ENCODE measurements around the gene DNAJB5. TPM values are rescaled to one million over a fixed set of nuclear protein-coding genes. Genes with fewer than 3 reads are reported as not detected.
"Not testable (repeated sequence)": the region's sequence is repeated elsewhere in the genome, so short reads cannot be mapped to it uniquely, and the experiment has no call there.

The DNAJB5 gene
- polyA plus RNA-seq, result 1 to 10 TPM; 4.2 to 8.9 TPM

GRCh38 chr9:34989003-34989945, at the start of gene DNAJB5:
Gene DNAJB5, plus strand, starts transcription at chr9:34989745. Its CDS starts 886 bp downstream, at chr9:34990631.
- 1% methylated on average over 62 to 65 of the region's 65 CpGs for WGBS, 2 donors
- peak within 1 kb of the TSS; percentile 92 to 94 for H3K27ac ChIP-seq (ENCODE audit: low read depth in 2 of 2, low read length in 1 of 2)
- no peaks in the 10 kb centered on the region for H3K9me3 ChIP-seq (ENCODE audit: control insufficient read depth in 2 of 2, insufficient read depth in 1 of 2, low read depth in 1 of 2, low read length in 1 of 2)
- H3K4me1 ChIP-seq (ENCODE audit: control insufficient read depth in 2 of 2, insufficient read depth in 2 of 2, low read length in 1 of 2), result peaks cover 15 to 23% of the 10 kb centered on the region in 2 donors
- H3K27me3 ChIP-seq (ENCODE audit: control insufficient read depth in 1 of 2, insufficient read depth in 2 of 2, low read length in 2 of 2), result no peaks in the 10 kb centered on the region
- H3K4me3 ChIP-seq (ENCODE audit: low read depth in 1 of 2, low read length in 2 of 2), result peak within 1 kb of the TSS; percentile 83 to 87
- H3K36me3 ChIP-seq (ENCODE audit: control insufficient read depth in 2 of 2, insufficient read depth in 2 of 2, low read length in 1 of 2), result no peaks in the 10 kb centered on the region

- H3K27me3 ChIP-seq (ENCODE audit: control insufficient read depth in 1 of 2, insufficient read depth in 2 of 2, low read length in 2 of 2); H3K4me1 ChIP-seq (ENCODE audit: control insufficient read depth in 2 of 2, insufficient read depth in 2 of 2, low read length in 1 of 2); H3K9me3 ChIP-seq (ENCODE audit: control insufficient read depth in 2 of 2, insufficient read depth in 1 of 2, low read depth in 1 of 2, low read length in 1 of 2); H3K27ac ChIP-seq (ENCODE audit: low read depth in 2 of 2, low read length in 1 of 2); H3K4me3 ChIP-seq (ENCODE audit: low read depth in 1 of 2, low read length in 2 of 2); H3K36me3 ChIP-seq (ENCODE audit: control insufficient read depth in 2 of 2, insufficient read depth in 2 of 2, low read length in 1 of 2): not testable (repeated sequence)
Observed at GRCh38 chr9:34939989-34940388, 49.6 kb upstream of the DNAJB5 start.

- Histone ChIP-seq H3K9me3 (ENCODE audit: control insufficient read depth in 2 of 2, insufficient read depth in 1 of 2, low read depth in 1 of 2, low read length in 1 of 2) (no peaks in the 10 kb centered on the region), H3K27me3 (ENCODE audit: control insufficient read depth in 1 of 2, insufficient read depth in 2 of 2, low read length in 2 of 2) (no peaks in the 10 kb centered on the region), H3K4me3 (ENCODE audit: low read depth in 1 of 2, low read length in 2 of 2) (no peak overlapping the region), H3K27ac (ENCODE audit: low read depth in 2 of 2, low read length in 1 of 2) (no peak overlapping the region), H3K4me1 (ENCODE audit: control insufficient read depth in 2 of 2, insufficient read depth in 2 of 2, low read length in 1 of 2) (no peaks in the 10 kb centered on the region), H3K36me3 (ENCODE audit: control insufficient read depth in 2 of 2, insufficient read depth in 2 of 2, low read length in 1 of 2) (no peaks in the 10 kb centered on the region)
- WGBS, 2 donors, result 78 to 82% methylated on average over 2 of the region's 2 CpGs
Observed at GRCh38 chr9:34948451-34948850, 41.1 kb upstream of the DNAJB5 start.

GRCh38 chr9:34954225-34954624, 35.3 kb upstream of the DNAJB5 start:
- WGBS, 2 donors, result 88 to 93% methylated on average over 2 of the region's 2 CpGs
- Histone ChIP-seq H3K4me1 (ENCODE audit: control insufficient read depth in 2 of 2, insufficient read depth in 2 of 2, low read length in 1 of 2) (peaks cover 0 to 3% of the 10 kb centered on the region in 2 donors), H3K27ac (ENCODE audit: low read depth in 2 of 2, low read length in 1 of 2) (no peak overlapping the region), H3K4me3 (ENCODE audit: low read depth in 1 of 2, low read length in 2 of 2) (no peak overlapping the region), H3K9me3 (ENCODE audit: control insufficient read depth in 2 of 2, insufficient read depth in 1 of 2, low read depth in 1 of 2, low read length in 1 of 2) (no peaks in the 10 kb centered on the region), H3K27me3 (ENCODE audit: control insufficient read depth in 1 of 2, insufficient read depth in 2 of 2, low read length in 2 of 2) (peaks cover 0 to 6% of the 10 kb centered on the region in 2 donors), H3K36me3 (ENCODE audit: control insufficient read depth in 2 of 2, insufficient read depth in 2 of 2, low read length in 1 of 2) (no peaks in the 10 kb centered on the region)

- not testable (repeated sequence) for H3K9me3 ChIP-seq (ENCODE audit: control insufficient read depth in 2 of 2, insufficient read depth in 1 of 2, low read depth in 1 of 2, low read length in 1 of 2); H3K36me3 ChIP-seq (ENCODE audit: control insufficient read depth in 2 of 2, insufficient read depth in 2 of 2, low read length in 1 of 2); H3K4me3 ChIP-seq (ENCODE audit: low read depth in 1 of 2, low read length in 2 of 2); H3K4me1 ChIP-seq (ENCODE audit: control insufficient read depth in 2 of 2, insufficient read depth in 2 of 2, low read length in 1 of 2); H3K27me3 ChIP-seq (ENCODE audit: control insufficient read depth in 1 of 2, insufficient read depth in 2 of 2, low read length in 2 of 2); H3K27ac ChIP-seq (ENCODE audit: low read depth in 2 of 2, low read length in 1 of 2)
- 87 to 90% methylated on average over 7 of the region's 7 CpGs for WGBS, 2 donors
Observed at GRCh38 chr9:34956066-34956465, 33.5 kb upstream of the DNAJB5 start.

GRCh38 chr9:34956648-34957047, 32.9 kb upstream of the DNAJB5 start:
- H3K36me3 ChIP-seq (ENCODE audit: control insufficient read depth in 2 of 2, insufficient read depth in 2 of 2, low read length in 1 of 2), result no peaks in the 10 kb centered on the region
- no peak overlapping the region for H3K4me3 ChIP-seq (ENCODE audit: low read depth in 1 of 2, low read length in 2 of 2)
- 80 to 81% methylated on average over 4 of the region's 4 CpGs for WGBS, 2 donors
- H3K9me3 ChIP-seq (ENCODE audit: control insufficient read depth in 2 of 2, insufficient read depth in 1 of 2, low read depth in 1 of 2, low read length in 1 of 2), result no peaks in the 10 kb centered on the region
- peaks cover 0 to 9% of the 10 kb centered on the region in 2 donors for H3K27me3 ChIP-seq (ENCODE audit: control insufficient read depth in 1 of 2, insufficient read depth in 2 of 2, low read length in 2 of 2)
- H3K27ac ChIP-seq (ENCODE audit: low read depth in 2 of 2, low read length in 1 of 2), result no peak overlapping the region
- H3K4me1 ChIP-seq (ENCODE audit: control insufficient read depth in 2 of 2, insufficient read depth in 2 of 2, low read length in 1 of 2), result peaks cover 0 to 3% of the 10 kb centered on the region in 2 donors

GRCh38 chr9:34957492-34958410, 31.8 kb upstream of the DNAJB5 start, which contains the start of gene PHF24:
Gene PHF24, plus strand, starts transcription at chr9:34958285. Its CDS starts 13,014 bp downstream, at chr9:34971299.
- H3K4me3 ChIP-seq (ENCODE audit: low read depth in 1 of 2, low read length in 2 of 2), result peak within 1 kb of the TSS; percentile 27 to 59
- H3K4me1 ChIP-seq (ENCODE audit: control insufficient read depth in 2 of 2, insufficient read depth in 2 of 2, low read length in 1 of 2), result peaks cover 0 to 3% of the 10 kb centered on the region in 2 donors
- 2% methylated on average over 61 to 116 of the region's 116 CpGs for WGBS, 2 donors
- no peaks in the 10 kb centered on the region for H3K36me3 ChIP-seq (ENCODE audit: control insufficient read depth in 2 of 2, insufficient read depth in 2 of 2, low read length in 1 of 2)
- no peak within 1 kb of the TSS for H3K27ac ChIP-seq (ENCODE audit: low read depth in 2 of 2, low read length in 1 of 2)
- H3K27me3 ChIP-seq (ENCODE audit: control insufficient read depth in 1 of 2, insufficient read depth in 2 of 2, low read length in 2 of 2), result peaks cover 0 to 9% of the 10 kb centered on the region in 2 donors
- H3K9me3 ChIP-seq (ENCODE audit: control insufficient read depth in 2 of 2, insufficient read depth in 1 of 2, low read depth in 1 of 2, low read length in 1 of 2), result no peaks in the 10 kb centered on the region

GRCh38 chr9:34958411-34958982, 31.0 kb upstream of the DNAJB5 start:
- H3K4me3 ChIP-seq (ENCODE audit: low read depth in 1 of 2, low read length in 2 of 2), result peak overlapping the region; percentile 7 to 59
- H3K9me3 ChIP-seq (ENCODE audit: control insufficient read depth in 2 of 2, insufficient read depth in 1 of 2, low read depth in 1 of 2, low read length in 1 of 2), result no peaks in the 10 kb centered on the region
- no peak overlapping the region for H3K27ac ChIP-seq (ENCODE audit: low read depth in 2 of 2, low read length in 1 of 2)
- 8 to 12% methylated on average over 20 to 21 of the region's 21 CpGs for WGBS, 2 donors
- H3K27me3 ChIP-seq (ENCODE audit: control insufficient read depth in 1 of 2, insufficient read depth in 2 of 2, low read length in 2 of 2), result peaks cover 0 to 9% of the 10 kb centered on the region in 2 donors
- H3K36me3 ChIP-seq (ENCODE audit: control insufficient read depth in 2 of 2, insufficient read depth in 2 of 2, low read length in 1 of 2), result no peaks in the 10 kb centered on the region
- H3K4me1 ChIP-seq (ENCODE audit: control insufficient read depth in 2 of 2, insufficient read depth in 2 of 2, low read length in 1 of 2), result peaks cover 0 to 3% of the 10 kb centered on the region in 2 donors

- Histone ChIP-seq H3K27me3 (ENCODE audit: control insufficient read depth in 1 of 2, insufficient read depth in 2 of 2, low read length in 2 of 2) (peaks cover 0 to 9% of the 10 kb centered on the region in 2 donors), H3K27ac (ENCODE audit: low read depth in 2 of 2, low read length in 1 of 2) (no peak overlapping the region), H3K36me3 (ENCODE audit: control insufficient read depth in 2 of 2, insufficient read depth in 2 of 2, low read length in 1 of 2) (no peaks in the 10 kb centered on the region), H3K4me3 (ENCODE audit: low read depth in 1 of 2, low read length in 2 of 2) (no peak overlapping the region), H3K4me1 (ENCODE audit: control insufficient read depth in 2 of 2, insufficient read depth in 2 of 2, low read length in 1 of 2) (peaks cover 0 to 3% of the 10 kb centered on the region in 2 donors), H3K9me3 (ENCODE audit: control insufficient read depth in 2 of 2, insufficient read depth in 1 of 2, low read depth in 1 of 2, low read length in 1 of 2) (no peaks in the 10 kb centered on the region)
- WGBS, 2 donors, result 87 to 94% methylated on average over 4 of the region's 4 CpGs
Observed at GRCh38 chr9:34959461-34959860, 30.1 kb upstream of the DNAJB5 start.
